GM18951 (cell line): ENCODE results near the gene SPATA46.
"Not testable (repeated sequence)": the region's sequence is repeated elsewhere in the genome, so short reads cannot be mapped to it uniquely, and the experiment has no call there.

Experiments
- POLR2A ChIP-seq: IDR thresholded peaks from 4 replicates; pipeline ENCODE4 v1.6.1; 2011; ENCODE audit warnings: mild to moderate bottlenecking; ENCODE audit not compliant: insufficient read length, insufficient read depth; ENCODE audit errors: extremely low read depth
- in situ Hi-C: fragments of 300-500 bp; cut with MboI; formaldehyde crosslinking; loops from one replicate; pipeline ENCODE4 v1.12.0; 2022; ENCODE audit warnings: low sequenced_read_pairs, mixed read lengths, inconsistent platforms; ENCODE audit not compliant: unreplicated experiment

SPATA46 gene

DNA sequence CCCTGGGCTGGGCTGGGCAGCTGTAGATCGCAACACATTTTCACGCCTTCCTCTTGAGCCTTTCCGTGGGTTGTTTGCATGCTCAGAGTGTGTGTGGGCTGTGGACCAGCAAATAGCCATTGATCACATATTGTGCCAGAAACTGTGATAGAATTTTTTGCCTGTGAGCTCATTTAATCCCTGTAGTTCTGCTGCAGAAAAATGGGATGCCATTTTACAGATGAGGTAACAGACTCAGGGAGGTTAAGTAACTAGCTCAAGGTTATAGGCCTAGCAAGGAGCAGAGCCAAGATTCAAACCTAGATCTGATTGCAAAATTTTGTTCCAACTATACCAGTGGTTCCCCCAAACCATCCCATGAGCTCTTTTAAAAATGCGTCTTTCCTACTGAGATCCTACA, 10.5 kb downstream of the SPATA46 start:
- in situ Hi-C loops = no loop called here
- TF ChIP-seq POLR2A = no peak

DNA sequence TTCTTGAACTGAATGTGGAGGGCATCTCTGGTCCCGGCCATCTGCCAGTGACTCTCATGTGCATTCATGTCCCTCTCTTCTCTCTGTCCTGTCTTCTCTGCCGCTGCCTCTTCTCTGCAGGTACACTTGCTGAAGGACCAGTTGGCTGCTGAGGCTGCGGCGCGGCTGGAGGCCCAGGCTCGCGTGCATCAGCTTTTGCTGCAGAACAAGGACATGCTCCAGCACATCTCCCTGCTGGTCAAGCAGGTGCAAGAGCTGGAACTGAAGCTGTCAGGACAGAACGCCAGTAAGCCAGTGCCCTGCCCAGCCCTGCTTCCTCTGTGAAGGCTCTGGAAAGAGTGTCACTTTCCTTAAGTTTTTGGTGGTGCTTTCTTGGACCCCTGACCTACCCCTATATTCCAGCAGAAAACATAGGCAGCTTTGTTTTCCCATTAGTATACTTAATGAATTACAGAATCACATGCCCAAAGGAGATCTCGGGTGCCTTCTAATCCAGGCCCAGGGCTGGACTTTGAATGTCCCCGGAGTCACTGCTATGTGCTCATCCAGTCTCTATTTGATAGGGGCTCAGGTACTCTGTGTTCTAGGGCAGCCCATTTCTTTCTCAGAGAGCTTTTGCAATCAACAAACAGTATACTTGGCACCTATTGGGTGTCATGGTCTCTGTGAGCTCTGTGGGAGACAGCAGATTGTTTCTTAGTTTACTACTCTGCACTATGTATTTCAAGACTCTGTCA, 11.2 kb downstream of the SPATA46 start:
- TF ChIP-seq POLR2A = no peak
- in situ Hi-C loops = no loop called here

DNA sequence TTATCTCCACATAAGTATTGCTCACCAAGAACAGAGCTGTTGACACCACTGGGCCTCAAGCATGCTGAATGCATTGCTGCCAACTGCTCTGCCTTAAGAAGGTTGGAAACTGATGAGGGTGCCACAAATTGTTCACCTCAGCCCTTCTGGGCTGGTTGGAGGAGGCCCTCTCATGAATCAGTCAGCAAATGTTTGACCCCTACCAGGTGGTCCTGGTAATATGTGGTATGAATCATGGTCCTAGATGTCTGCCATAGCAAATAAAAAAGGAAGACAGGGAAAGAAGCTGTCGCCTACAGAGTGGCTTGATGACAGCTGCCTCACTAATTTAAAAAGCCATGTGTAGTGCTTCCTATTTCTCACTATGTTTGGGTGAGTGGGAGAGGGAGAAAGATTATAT, 12.2 kb downstream of the SPATA46 start:
- in situ Hi-C loops = no loop called here
- TF ChIP-seq POLR2A = no peak

DNA sequence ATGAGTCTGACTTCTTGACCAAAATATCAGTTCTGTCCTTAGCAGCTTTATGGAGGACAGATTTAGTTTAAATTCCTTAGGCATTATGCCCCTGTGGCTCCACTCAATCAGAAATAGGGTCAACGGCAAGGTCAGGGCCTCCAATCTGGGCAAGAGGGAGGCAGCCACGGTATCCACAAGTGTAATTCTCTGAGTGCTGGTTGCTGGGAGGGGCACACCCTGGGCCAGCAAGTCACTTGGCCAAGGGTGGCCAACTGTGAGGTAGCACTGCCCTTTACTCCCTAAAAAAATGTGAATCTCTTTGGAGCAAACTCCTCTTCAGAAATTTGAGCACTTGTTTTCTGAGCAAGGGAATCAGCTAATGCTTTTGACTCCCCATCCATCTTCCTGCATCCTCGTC, 12.8 kb downstream of the SPATA46 start:
- in situ Hi-C loops = no loop called here
- no peak for TF ChIP-seq POLR2A

DNA sequence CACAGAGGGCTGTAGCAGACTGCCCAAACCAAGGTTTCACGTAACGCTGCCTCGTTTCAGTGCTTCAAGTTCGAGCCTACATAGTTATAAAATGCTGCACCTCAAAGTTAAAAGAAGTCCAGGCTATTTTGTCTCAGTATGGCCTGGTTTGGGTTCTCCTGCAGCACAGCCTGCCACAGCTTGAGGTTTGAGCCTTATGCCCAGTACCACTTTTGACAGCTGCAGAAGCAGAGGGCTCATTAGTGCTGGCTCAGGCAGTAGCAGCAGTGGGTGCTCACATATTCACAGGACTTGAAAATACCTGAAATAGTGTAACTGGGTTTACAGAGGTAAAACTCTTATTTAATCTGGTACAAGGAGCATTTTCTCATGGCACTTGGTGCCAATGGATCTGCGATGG, 15.3 kb downstream of the SPATA46 start:
- TF ChIP-seq POLR2A = no peak
- in situ Hi-C loops = no loop called here

DNA sequence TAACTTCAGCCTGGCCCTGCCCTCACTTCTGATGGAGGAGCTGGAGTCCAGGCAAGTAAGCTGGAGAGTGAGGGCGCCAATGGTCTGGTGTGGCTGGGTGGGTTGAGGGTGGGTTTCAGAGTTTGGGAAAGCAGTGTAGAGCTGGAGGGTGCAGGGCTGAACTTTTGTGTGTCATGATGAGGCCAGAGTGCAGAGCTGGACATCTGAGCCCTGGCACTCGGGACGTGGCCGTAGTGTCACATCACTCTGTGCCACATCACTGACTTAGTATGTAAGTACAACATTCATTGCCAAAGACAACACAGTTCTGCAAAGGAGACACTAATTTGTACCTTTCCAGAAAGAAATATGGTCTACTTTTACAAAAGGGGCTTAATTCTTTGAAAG, 15.8 kb downstream of the SPATA46 start:
- TF ChIP-seq POLR2A = no peak
- in situ Hi-C loops = no loop called here

DNA sequence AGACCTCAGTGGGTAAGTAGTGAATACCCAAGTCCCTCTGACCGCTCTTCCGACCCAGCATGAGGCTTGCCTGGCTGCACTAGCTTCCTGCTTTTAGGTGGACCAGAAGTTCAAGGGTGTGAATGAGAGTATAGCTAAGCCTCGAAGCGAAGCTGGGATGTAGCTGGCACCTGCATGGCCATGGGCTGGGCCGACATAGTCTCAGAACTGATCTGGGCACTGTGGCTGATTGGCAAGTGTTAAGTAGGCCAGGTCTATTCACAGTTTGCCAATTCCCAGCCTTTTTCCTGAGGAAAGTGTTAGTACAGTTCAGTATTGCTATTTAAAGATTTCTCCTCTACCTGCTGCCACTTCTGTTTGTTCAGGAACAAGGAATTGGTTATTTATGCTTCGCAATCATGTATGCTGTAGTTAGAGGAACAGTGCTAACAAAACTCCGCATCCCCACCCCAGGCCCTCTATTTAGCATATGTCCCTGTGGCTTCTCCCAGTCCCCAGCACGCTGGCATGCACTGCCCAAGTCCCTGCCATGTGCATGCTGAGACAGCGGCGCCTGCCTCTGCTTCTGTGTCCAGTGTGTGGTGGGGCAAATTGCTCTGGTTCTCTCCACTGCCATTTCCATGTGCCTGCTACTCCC, 16.3 kb downstream of the SPATA46 start:
- TF ChIP-seq POLR2A = no peak

DNA sequence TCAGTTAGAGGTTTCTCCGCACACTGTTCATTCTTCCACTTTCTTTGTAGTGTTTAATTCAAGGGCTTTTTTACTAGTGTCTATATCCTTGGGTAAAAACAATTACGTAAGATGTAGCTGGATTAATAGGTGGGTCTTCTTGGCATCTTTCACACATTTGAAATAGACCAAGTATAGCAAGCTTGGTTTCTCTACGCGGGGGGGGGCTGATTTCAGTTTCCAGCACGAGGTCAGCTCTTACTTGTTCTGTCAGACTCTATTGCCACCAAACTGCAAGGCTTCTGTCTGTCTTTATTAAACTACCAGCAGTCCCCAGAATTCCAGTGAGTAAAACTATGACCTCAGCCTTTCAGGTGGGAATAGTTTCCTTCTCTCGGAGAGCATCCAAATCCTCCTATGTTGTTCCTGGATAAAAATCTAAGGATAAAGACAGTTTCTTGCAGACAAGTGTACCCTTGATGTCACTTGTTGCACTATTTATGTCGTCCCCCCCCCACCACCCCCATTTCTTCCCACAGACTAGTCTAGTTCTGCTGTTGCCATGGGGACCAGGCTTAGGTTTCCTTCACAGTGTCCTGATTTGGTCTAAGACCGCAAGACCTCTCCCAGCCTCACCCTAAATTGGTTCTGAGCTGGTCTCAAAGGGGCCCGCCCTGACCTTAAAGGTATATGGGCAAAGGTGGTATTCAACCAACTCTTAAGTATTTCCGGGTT, 17.0 kb downstream of the SPATA46 start:
- no peak for TF ChIP-seq POLR2A

More for the DNA sequence above, 16.3 kb downstream of the SPATA46 start:
- in situ Hi-C loops = no loop called here

DNA sequence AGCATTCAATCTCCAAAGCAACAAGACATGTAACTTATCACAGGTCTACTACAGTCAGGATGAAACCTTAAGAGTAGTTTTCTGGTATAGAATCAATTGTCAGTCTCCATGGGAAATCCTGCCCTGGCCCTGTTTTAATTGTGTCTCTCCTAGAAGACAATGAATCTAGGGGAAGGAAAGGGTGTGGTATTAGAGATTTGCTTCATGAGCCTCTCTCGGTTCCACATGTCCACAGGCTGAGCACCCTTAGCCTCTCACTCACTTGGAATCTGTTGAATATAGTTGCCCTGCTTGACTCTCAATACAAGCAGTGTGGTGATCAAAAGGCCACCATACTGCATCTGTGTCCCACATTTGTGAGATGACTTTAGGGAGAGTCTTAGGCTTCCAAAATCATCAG, 17.7 kb downstream of the SPATA46 start:
- in situ Hi-C loops = no loop called here
- no peak for TF ChIP-seq POLR2A

More for the DNA sequence above, 17.0 kb downstream of the SPATA46 start:
- in situ Hi-C loops = no loop called here

DNA sequence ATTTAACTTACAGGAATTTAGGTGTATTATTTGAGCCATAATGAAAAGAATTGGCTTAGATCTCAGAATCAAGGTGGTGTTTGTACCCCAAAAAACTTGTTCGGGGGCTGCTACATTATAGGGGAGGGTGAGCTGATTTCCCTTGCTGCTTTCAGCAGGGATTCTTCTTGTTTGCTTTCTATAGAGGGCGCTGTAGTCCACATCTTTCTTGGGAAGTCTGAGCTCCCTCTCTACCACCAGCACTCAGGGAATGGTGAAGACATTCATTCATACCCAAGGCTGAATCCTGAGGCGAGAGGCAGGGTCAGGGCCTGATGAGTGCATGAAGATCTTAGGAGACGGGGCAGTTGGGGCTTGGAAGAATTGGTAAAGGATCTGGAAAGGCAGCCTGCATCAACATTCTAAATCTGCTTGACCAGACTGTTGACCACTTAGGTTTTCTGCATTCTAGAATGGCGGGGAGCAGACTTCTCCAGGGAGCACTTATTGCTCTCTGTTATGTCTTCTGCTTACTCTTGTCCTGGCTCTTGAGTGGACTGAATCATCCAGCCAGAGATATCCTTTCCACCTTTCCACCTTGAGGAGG, 18.9 kb downstream of the SPATA46 start:
- in situ Hi-C loops = no loop called here
- no peak for TF ChIP-seq POLR2A

DNA sequence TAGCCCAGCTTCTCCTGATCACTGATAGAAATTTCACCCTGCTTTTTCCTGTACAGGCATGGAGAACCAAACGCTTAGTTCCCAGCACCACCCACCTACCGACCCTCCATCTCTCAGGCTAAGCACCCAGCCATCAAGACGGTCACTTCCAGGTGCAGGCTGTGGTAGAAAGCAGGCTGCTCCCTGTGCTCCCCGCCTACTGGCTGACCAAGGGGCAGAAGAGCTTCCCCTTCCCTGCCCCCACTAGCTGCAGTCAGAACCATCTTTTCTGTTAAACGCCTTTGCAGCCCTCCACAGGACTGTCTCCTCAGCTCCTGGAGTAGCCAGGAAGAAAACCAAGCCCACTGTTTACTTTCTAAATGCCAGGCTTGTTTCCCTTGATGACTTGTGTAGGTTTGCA, 23.0 kb downstream of the SPATA46 start:
- in situ Hi-C loops = no loop called here
- no peak for TF ChIP-seq POLR2A

DNA sequence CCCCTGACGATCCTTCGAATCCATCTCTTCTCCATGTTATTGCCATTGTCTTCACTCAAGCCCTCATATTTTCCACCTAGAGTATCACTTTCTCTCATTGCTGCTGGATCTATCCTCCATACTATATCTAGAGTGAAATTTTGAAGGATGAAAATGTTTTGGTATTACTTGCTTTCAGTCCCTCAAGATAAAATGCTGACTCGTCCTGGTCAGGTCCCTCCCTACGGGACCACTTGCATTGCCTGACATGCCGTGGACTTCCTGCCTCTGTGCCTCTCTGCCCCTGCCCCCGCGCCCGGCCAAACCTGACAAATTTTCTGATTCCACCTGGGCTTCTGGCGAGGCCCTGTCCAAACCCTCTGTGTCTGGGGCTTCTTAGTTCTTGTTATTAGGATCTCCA, 23.6 kb downstream of the SPATA46 start:
- in situ Hi-C loops = no loop called here
- TF ChIP-seq POLR2A = no peak

DNA sequence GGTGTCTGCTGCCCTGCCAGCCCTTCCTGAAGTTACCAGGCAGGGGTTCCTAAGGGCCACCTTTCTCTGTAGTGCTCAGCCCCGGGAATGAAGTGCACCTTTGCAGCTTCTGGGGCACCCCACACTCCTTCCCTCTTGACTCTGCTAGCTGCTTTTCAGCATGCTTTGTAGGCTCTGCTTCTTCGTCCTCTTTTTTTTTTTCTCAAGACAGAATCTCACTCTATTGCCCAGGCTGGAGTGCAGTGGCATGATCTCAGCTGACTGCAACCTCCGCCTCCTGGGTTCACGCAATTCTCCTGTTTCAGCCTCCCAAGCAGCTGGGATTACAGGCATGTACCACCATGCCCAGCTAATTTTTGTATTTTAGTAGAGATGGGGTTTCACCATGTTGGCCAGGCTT, 24.8 kb downstream of the SPATA46 start:
- in situ Hi-C loops = not testable (repeated sequence)
